ENCODE results near the gene SPTBN1. TPM values are rescaled to one million over a fixed set of nuclear protein-coding genes. Genes with fewer than 3 reads are reported as not detected.

The SPTBN1 gene
- total RNA-seq, 1 donor from 2014 or later = 554 TPM

DNA sequence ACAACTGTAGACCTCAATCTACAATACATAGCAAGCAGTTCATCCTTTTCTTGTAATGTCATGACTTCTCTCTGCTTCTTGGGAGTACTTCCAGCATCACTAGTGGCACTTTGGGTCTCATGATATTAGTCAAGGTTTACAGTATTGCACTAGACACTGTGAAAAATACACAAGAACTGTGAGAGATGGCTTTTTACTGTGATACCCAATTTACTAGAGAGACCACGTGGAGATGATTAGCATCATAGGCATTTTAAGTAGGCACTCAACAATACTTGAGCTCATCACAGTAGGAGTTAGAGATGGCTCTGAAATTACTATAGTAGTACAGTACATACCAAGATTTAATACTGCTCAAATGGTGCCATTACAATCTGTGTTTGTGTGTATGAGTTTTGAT lies 154.6 kb downstream of the SPTBN1 start:
- DNase-seq (ENCODE audit: low spot score) = no peak
- intact Hi-C loops (cut with DNase I) = no loop called here

DNA sequence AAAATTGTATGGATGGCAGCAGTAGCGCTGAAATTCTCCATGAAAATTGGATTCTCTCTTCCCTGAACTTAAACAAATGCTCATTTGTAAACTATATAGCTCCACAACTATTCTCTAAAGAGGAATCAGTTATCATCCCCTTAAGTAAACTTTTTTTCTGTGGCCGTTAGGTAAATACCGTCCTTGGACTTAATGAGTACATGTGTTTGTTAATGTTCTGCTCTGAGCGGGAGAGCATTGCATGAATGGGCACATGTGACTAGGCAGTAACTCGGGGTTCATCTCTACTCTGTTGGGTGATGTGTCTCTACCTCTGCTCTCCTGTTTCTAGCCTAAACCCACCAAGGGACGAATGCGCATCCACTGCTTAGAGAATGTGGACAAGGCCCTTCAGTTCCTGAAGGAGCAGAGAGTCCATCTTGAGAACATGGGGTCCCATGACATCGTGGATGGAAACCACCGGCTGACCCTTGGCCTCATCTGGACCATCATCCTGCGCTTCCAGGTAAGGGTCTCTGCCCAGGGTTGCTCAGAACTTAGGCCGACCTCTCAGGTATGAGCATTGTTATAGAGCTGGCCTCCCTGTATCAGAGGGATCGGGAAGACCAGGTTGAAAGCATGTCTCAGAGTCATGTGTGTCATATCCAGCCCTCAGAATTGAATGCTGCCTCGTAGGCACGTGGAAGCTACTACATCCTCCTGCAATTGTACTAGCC lies 155.9 kb downstream of the SPTBN1 start:
- intact Hi-C loops (cut with DNase I) = no loop called here

DNA sequence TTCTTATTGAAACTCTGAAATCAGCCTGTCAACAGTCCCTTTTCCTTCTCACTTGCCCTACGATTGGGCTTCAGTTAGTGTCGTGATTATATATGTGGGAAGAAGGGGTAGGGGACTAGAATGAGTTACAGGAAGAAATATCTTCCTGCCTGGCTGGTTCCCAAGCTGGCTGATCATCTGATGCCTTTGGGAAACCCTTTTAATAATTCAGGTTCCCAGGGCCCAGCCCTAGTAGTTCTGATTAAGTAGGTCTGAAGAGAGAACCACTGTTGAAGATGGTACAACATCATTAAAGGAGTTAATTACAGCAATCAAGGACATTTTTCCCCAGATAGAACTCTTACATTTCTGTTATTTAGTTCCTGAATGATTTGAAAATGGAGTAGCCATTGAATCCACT lies 157.3 kb downstream of the SPTBN1 start:
- intact Hi-C loops (cut with DNase I) = no loop called here
- no peak for DNase-seq (ENCODE audit: low spot score)

More for the DNA sequence above, 155.9 kb downstream of the SPTBN1 start:
- DNase-seq (ENCODE audit: low spot score) = no peak

DNA sequence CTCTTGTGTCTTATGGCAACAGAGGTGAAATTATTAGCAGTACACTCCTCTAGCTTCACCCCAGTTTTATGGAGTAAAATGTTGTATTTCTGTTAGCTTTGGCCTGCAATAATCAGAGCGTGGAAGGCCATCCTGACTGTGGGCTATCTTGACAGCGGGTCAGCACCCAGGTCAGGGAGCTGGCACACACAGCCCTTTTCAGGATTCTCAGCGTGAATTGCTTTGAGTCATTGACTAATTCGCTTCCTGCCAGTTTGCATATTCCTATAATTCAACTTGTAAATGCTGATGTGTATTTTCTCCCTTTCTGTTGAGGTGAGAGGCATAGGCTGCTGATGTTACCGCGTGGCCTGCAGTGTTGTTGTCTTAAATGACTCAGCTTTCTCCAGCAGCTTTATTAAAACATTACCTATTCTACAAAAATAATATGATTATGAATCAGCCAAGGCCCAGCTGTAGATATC lies 157.7 kb downstream of the SPTBN1 start:
- intact Hi-C loops (cut with DNase I) = no loop called here
- DNase-seq (ENCODE audit: low spot score) = no peak

DNA sequence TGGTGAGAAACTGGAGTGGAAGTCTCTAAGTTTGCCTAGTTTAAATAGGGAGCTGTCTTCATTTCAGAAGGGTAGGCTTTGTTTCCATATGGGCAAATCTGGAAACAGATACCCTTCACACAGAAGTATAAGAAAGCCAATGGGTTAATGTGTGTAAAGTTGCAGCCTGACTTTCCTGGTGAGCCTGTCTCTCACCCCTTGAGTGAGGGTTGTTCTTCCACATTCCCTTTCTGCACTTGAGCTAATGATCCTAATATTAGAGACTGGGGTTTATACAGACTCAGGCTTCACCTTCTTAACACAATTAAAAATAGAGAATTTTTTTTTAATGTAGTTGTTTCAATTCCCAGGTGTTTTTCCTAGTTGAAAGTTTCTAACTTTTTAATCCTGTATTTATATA lies 158.7 kb downstream of the SPTBN1 start:
- DNase-seq (ENCODE audit: low spot score) = no peak
- intact Hi-C loops (cut with DNase I) = no loop called here

DNA sequence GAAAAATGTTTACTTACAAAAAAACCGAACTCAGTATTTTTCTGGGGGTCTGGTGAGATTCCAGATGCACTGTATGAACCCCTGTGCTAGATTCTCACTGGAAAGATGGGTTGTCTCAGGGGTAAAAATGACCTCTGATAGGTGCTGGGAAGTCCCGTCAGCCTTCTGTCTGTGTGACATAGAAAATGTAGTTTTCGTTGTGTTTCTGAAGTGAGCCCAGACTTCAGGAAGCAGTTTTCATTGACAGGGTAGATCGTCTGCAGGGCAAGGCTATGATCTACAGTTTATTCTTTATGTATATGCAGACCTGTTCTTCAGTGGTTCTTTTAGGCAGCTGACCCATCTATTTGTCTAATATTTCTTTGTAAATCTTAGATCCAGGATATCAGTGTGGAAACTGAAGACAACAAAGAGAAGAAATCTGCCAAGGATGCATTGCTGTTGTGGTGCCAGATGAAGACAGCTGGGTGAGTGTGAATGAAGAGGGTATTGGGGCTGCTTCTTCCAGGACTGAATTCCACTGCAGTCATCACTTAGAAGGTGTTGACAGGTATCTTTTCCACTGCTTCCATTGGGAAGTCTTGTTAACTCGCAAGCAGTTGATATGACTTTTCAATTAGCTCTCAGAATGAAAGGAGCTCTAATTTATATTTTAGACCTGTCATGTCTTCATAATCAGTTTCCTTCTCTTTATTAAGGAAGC lies 159.9 kb downstream of the SPTBN1 start:
- intact Hi-C loops (cut with DNase I) = no loop called here

DNA sequence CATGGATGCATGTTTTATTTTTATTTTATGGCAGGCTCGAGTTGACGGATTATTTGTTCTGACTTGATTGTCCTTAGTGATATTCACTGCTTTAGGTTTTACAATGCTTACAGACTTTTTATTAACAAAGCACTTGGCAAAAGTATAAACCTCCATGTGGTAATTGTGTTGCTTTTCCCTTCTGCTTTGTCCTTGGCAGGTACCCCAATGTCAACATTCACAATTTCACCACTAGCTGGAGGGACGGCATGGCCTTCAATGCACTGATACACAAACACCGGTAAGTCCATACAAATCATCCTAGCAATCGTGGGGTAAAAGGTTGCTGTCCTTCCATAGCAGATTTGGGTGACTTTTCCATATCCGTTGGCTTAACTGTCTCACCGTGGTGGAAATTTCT lies 161.3 kb downstream of the SPTBN1 start:
- DNase-seq (ENCODE audit: low spot score) = no peak
- intact Hi-C loops (cut with DNase I) = no loop called here

More for the DNA sequence above, 159.9 kb downstream of the SPTBN1 start:
- no peak for DNase-seq (ENCODE audit: low spot score)

DNA sequence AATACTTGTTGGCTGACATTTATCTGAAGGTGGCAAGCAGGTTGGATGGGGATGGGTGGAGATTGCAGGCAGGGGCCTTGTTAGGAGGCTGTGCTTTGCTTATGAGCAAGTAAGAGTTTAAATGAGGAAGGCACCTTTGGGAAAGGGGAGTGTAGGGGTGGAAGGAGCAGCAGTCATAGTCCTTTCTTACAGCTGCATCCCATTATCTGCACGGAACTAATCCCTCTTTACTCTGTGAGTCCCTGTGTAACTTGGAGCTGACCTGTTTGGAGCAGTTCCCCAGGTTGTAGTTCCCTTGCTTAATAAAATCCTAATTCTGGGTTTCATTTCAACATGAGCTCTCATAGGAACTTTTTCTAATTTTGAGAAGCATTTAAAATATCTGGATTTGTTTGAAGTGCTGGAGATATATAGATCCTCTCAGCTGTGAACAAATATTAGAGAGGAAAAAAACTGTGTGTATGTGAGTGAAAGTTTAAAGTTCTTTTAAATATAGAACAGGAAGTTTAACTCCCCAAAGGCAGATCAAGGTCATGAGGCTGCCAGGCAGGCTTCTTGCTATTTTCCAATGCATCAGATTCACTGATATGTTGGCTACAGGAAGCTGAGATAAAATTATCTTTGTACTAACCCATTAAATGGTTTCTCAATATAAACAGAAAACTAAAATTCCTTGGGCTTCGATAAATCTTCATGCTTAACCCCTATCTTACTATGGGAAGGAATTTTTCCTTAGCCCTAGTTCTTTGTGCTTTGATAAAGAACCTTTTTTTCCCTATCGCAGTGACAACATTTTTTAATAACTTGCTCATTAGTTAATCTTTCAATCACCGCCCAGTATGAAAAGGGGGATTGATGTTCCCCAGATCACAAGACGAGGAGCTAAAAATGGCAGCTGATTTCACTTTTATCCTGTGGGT lies 162.8 kb downstream of the SPTBN1 start:
- intact Hi-C loops (cut with DNase I) = no loop called here
- no peak for DNase-seq (ENCODE audit: low spot score)

DNA sequence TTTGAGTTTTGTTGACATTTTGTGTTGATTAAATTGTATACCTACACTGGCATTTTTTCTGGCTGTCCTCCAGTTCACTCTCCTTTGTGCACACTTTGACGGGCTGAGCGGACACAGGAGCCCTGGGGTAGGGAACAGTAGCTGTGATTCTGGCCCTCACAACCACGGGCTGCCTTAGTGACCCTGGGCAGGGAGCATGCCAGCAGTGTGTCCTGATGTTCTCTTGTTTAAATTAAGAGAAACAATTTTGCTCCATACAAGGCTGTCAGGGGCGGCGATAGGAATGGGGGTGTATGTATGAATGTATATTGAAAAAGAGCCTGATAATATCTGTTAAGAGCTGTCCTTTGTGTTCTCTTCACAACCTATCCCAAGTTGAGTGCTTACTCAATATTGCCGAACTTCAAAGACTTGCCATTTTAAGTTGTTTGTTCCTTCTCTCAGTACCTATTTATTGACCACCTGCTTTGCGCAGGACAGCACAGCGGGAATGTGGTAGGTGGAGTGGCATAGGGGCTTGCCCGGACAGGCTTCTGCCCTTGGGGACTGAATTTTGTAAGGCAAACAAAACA lies 163.6 kb downstream of the SPTBN1 start:
- intact Hi-C loops (cut with DNase I) = no loop called here
- no peak for DNase-seq (ENCODE audit: low spot score)

DNA sequence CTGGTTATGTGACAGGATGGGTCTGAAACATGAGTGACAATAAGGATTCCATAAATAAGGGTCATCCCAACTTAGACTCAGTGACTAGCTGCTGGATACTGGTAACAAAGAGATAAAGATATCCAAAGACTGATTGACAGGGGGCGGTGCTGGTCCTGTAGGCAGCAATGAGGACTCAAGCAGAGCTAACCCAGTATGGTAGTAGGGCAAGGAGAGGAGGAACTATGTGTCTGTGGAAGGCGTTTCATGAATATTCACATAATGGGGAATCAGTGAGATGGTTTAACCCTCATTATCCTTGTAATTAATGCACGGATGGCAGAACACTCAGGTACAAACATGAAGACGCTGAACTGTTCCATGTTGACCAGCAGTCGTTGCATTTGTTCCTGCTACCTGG lies 164.8 kb downstream of the SPTBN1 start:
- DNase-seq (ENCODE audit: low spot score) = no peak
- intact Hi-C loops (cut with DNase I) = no loop called here

DNA sequence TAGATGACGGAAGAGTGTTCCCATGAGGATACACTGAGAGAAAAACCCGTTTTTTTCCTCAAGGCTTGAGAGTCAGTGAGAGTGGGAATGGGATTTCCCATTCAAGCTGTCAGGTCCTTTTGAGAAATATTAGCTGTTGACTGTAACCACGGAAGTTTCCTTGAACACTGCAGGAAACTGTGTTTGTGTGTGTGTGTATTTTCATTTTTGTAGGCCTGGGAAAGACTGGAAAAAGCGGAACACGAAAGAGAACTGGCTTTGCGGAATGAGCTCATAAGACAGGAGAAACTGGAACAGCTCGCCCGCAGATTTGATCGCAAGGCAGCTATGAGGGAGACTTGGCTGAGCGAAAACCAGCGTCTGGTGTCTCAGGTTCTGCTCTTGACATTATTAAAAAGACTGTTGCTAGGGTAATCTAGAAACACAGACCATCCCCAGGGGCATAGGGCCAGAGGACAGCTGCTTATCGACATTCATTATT lies 168.5 kb downstream of the SPTBN1 start:
- intact Hi-C loops (cut with DNase I) = no loop called here
- DNase-seq (ENCODE audit: low spot score) = no peak

DNA sequence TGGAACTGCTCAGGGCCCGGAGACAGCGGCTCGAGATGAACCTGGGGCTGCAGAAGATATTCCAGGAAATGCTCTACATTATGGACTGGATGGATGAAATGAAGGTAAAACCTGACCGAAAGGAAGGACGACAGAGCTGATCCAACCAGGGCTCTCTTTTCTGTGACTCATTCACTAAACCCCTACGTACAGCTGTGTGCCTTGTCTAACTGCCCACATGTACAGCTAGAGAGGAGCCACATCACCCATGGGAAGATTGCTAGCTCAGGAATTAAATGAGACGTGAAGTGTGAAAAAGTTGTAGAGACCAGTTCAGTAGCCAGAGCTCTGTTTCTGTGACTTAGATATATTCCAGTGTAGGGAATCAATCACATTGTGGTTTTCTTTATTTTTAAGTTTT lies 170.0 kb downstream of the SPTBN1 start:
- intact Hi-C loops (cut with DNase I) = no loop called here
- no peak for DNase-seq (ENCODE audit: low spot score)

DNA sequence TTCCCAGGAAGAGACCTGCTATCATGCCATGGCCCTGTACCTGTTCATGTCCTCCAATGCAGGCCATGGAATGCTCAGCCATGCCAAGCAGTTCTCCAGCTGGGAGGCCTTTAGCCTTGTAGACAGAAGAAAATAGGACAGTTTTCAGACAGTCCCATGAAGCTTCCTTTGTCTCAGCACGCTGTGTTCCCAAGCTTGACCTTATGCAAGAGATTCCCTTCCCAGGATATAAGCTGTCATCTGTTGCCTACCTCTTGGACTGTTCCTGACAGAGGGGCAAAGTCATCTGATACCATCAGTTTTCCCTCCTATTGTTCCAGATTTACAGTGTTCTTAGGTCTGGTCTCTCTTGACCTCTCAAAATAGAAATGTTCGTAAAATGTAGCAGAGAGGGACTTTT lies 170.8 kb downstream of the SPTBN1 start:
- no peak for DNase-seq (ENCODE audit: low spot score)
- intact Hi-C loops (cut with DNase I) = no loop called here

DNA sequence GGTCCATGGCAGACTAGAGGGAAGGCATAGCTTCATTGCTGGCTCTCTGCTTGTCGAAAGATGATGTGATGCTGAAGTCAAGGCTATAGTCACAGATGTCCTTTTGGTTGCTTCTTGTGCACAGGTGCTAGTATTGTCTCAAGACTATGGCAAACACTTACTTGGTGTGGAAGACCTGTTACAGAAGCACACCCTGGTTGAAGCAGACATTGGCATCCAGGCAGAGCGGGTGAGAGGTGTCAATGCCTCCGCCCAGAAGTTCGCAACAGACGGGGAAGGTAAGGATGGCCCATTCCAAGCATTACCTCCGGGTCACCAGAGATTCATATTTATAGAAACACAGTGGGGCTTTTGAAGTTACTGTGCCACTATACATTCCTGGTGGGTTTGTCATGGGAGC lies 171.8 kb downstream of the SPTBN1 start:
- intact Hi-C loops (cut with DNase I) = no loop called here
- DNase-seq (ENCODE audit: low spot score) = no peak

DNA sequence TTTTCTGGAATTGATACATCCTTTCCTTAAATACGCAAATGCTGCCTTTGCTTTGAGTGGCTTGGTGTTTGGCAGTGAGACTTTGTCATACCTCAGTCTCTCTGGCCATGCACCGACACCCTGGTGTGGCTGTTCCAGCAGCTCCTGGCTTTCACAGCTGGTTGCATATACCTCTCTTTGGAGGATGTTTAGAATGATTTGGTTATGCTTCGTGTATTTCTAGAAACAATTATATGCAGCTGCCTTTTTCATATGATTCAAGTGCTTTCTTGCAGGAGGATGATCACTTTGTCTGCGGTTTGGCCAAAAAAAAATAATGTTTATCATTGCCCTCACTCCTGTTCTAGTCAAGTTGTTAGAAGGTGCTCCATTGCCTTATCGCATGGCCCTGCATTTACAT lies 172.3 kb downstream of the SPTBN1 start:
- no peak for DNase-seq (ENCODE audit: low spot score)
- intact Hi-C loops (cut with DNase I) = no loop called here

DNA sequence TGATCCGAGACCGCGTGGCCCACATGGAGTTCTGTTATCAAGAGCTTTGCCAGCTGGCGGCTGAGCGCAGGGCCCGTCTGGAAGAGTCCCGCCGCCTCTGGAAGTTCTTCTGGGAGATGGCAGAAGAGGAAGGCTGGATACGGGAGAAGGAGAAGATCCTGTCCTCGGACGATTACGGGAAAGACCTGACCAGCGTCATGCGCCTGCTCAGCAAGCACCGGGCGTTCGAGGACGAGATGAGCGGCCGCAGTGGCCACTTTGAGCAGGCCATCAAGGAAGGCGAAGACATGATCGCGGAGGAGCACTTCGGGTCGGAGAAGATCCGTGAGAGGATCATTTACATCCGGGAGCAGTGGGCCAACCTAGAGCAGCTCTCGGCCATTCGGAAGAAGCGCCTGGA lies 172.8 kb downstream of the SPTBN1 start:
- no peak for DNase-seq (ENCODE audit: low spot score)
- intact Hi-C loops (cut with DNase I) = no loop called here

DNA sequence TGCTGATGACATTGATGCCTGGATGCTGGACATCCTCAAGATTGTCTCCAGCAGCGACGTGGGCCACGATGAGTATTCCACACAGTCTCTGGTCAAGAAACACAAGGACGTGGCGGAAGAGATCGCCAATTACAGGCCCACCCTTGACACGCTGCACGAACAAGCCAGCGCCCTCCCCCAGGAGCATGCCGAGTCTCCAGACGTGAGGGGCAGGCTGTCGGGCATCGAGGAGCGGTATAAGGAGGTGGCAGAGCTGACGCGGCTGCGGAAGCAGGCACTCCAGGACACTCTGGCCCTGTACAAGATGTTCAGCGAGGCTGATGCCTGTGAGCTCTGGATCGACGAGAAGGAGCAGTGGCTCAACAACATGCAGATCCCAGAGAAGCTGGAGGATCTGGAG lies 173.3 kb downstream of the SPTBN1 start:
- intact Hi-C loops (cut with DNase I) = no loop called here
- no peak for DNase-seq (ENCODE audit: low spot score)

DNA sequence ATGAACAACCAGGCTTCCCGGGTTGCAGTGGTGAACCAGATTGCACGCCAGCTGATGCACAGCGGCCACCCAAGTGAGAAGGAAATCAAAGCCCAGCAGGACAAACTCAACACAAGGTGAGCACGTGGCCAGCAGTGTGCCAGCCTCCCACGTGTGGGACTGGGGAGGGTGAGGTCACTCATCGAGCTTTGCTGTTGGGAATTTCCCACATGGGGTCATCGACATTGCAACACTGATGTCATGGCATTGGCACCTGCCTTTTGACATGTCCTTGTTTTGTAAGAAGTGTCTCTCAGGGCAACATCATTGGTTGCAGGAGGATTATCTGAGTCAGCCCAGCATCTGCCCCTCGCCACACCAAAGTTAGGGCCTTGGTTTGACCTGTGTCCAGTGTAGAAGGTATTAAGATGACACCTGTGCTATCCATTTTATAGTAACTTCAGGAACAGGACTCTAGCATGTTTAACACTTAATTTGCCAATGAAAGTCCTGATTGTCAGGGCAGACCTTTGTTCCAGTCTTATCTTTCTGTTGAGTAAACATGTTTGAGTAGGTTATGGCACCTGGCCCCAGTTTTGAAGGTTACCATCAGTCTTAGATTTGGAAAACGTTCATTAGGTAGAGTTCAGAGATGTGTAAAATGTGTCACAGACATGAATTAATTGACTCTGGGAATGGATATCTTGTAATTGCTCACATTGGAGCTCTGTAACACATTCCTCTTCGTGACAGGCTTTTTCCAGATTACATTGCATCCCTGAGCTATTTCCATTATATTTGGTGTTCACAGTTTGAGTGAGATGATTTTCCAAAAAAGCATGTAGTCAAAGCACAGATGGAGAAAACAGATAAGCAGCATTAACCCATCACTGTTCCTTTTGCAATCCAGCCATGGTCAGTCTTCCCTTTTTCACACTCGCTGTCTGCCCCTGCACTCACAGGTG lies 174.1 kb downstream of the SPTBN1 start:
- peak; percentile 86 for DNase-seq (ENCODE audit: low spot score)
- intact Hi-C loops (cut with DNase I) = loop anchor here (5.0 to 10.0 kb wide), 4 partner anchors 33 to 513 kb away; partner anchors contain the start of gene ACYP2
